ENCODE data around the gene CALML4.

Gene CALML4

DNA sequence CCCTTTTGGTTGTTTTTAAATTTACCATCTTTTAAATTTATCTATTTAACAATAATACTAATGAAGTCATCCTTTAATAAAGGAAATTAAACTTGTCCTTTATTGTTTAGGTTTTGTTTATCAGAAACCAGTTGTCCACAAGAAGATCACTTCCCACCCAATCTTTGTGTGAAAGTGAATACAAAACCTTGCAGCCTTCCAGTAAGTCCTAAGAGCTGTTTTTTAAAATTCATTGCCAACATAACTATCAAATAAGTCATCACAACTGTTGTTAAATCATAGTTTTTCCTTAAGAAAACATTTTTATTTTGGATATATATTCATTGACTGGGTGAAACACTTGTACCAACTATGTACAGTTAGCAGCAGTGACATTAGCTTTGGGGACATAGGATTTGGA, 59.4 kb downstream of the CALML4 start:
- DNase-seq (ENCODE audit: low spot score), result no peak

GRCh38 chr15:68143785-68144184, 61.3 kb downstream of the CALML4 start:
- DNase-seq (ENCODE audit: low spot score), result no peak

- no peak for DNase-seq (ENCODE audit: low spot score)
Observed at GRCh38 chr15:68143129-68143528, 62.0 kb downstream of the CALML4 start.
